ENCODE data around the gene C6orf89. TPM values are rescaled to one million over a fixed set of nuclear protein-coding genes. Genes with fewer than 3 reads are reported as not detected.

C6orf89 gene
- total and polyA plus RNA-seq, 2 of the 8 experiments (the other 6 are each of a cell fraction or from before 2014, with no cell fraction given): 4.6 to 12.3 TPM

DNA sequence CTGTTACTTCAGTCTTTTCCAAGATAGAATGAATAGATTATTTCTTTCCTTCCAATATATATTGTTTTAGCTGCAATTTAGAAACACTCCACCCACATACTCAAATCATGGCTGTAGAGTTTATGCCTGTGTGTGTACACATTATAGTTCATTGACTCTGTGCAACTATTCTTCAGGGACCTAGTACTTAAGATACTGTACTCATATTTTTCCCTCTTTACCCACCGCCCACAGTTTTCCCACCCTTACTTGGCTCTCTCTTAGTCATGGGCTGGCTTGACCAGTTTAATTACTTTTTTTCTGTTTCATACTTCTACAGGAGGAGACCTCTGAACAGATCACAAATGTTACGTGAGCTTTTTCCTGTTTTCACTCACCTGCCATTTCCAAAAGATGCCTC is 30.4 kb downstream of the C6orf89 start:
- no peak overlapping the region for H3K27ac ChIP-seq (ENCODE audit: low read depth, low read length)
- H3K4ac ChIP-seq (replicated peaks; ENCODE audit: insufficient read length, low read depth, low read length): no peak overlapping the region
- no peak overlapping the region for H2AK5ac ChIP-seq (ENCODE audit: low read depth, low read length)
- no peak overlapping the region for H2BK15ac ChIP-seq (ENCODE audit: low read length)
- H3K18ac ChIP-seq (ENCODE audit: extremely low read depth, low read length): no peak overlapping the region
- no peak overlapping the region for H3K4me2 ChIP-seq (ENCODE audit: insufficient read depth in 1 of 2, low read depth in 2 of 2, low read length in 2 of 2)
- H3K23ac ChIP-seq (ENCODE audit: insufficient read length): no peak overlapping the region
- no peaks in the 10 kb centered on the region for H3K79me2 ChIP-seq (ENCODE audit: control insufficient read depth in 1 of 2, insufficient read depth in 2 of 2, low read length in 2 of 2)
- H3K56ac ChIP-seq (replicated peaks; ENCODE audit: insufficient read length, low read depth, low read length): no peak overlapping the region
- no peak overlapping the region for H4K8ac ChIP-seq (ENCODE audit: extremely low read depth, insufficient read depth, low read length)
- FAIRE-seq: no peak
- no peaks in the 10 kb centered on the region for H3K27me3 ChIP-seq (replicated peaks in 1 of 4; ENCODE audit: control insufficient read depth in 3 of 4, extremely low read depth in 1 of 4, insufficient read depth in 3 of 4, low read length in 3 of 4)
- H3K36me3 ChIP-seq (ENCODE audit: control insufficient read depth in 2 of 4, insufficient read depth in 4 of 4, low read length in 3 of 4): no peaks in the 10 kb centered on the region
- no peak overlapping the region for H2AFZ ChIP-seq (ENCODE audit: low read length)
- H2BK12ac ChIP-seq (ENCODE audit: low read depth, low read length): no peak overlapping the region
- no peaks in the 10 kb centered on the region for H3K79me1 ChIP-seq (ENCODE audit: low read depth, low read length)
- H3K9ac ChIP-seq (replicated peaks in 1 of 4; ENCODE audit: extremely low read depth in 1 of 4, low read depth in 3 of 4, low read length in 3 of 4): no peak overlapping the region
- H4K20me1 ChIP-seq (replicated peaks in 1 of 2; ENCODE audit: control insufficient read depth in 1 of 2, insufficient read depth in 2 of 2, low read length in 2 of 2): no peaks in the 10 kb centered on the region
- no peak for DNase-seq (ENCODE audit: low read depth in 1 of 2, low spot score in 2 of 2)
- no peak overlapping the region for H2BK120ac ChIP-seq (replicated peaks; ENCODE audit: low read depth, low read length)
- no peaks in the 10 kb centered on the region; a peak in 1 of 7 replicates for H3K4me1 ChIP-seq (replicated peaks in 1 of 4; ENCODE audit: control insufficient read depth in 3 of 4, insufficient read depth in 4 of 4, low read length in 3 of 4)
- H3K4me3 ChIP-seq (ENCODE audit: extremely low read depth in 1 of 4, insufficient read depth in 2 of 4, low read depth in 3 of 4, low read length in 4 of 4): no peak overlapping the region
- POLR2A ChIA-PET (ENCODE audit: partially characterized antibody): no interaction called here
- CTCF ChIA-PET (ENCODE audit: partially characterized antibody): interaction anchor here (0.9 to 3.9 kb wide), 9 partner anchors 7 to 292 kb away, joined by 3 to 50 read pairs (median 11); no protein-coding TSS in a partner anchor
- no peaks in the 10 kb centered on the region for H3K9me3 ChIP-seq (ENCODE audit: insufficient read depth in 2 of 2, low read depth in 1 of 2, low read length in 1 of 2)
- no peak overlapping the region for H4K5ac ChIP-seq (ENCODE audit: insufficient read length, low read depth, low read length)
- H3K14ac ChIP-seq (ENCODE audit: insufficient read length): no peak overlapping the region
- no peak overlapping the region for H4K91ac ChIP-seq (replicated peaks; ENCODE audit: insufficient read length, low read length)
- no peak overlapping the region for H2BK5ac ChIP-seq (ENCODE audit: low read depth, low read length)
- no peaks in the 10 kb centered on the region for H3K23me2 ChIP-seq (ENCODE audit: low read depth, low read length)
- WGBS, 2 experiments (ENCODE audit: extremely low coverage in 1 of 2, insufficient coverage in 1 of 2, insufficient read length in 1 of 2, insufficient replicate concordance in 2 of 2, low coverage in 1 of 2, low lambda C conversion rate in 2 of 2, missing lambda C conversion rate in 1 of 2): 86% methylated on average over 2 of the region's 2 CpGs; no CpG with 5 or more reads in 1 of the 2 experiments
- H2BK20ac ChIP-seq (ENCODE audit: low read length): no peak overlapping the region
- TF ChIP-seq, protein P1, sequence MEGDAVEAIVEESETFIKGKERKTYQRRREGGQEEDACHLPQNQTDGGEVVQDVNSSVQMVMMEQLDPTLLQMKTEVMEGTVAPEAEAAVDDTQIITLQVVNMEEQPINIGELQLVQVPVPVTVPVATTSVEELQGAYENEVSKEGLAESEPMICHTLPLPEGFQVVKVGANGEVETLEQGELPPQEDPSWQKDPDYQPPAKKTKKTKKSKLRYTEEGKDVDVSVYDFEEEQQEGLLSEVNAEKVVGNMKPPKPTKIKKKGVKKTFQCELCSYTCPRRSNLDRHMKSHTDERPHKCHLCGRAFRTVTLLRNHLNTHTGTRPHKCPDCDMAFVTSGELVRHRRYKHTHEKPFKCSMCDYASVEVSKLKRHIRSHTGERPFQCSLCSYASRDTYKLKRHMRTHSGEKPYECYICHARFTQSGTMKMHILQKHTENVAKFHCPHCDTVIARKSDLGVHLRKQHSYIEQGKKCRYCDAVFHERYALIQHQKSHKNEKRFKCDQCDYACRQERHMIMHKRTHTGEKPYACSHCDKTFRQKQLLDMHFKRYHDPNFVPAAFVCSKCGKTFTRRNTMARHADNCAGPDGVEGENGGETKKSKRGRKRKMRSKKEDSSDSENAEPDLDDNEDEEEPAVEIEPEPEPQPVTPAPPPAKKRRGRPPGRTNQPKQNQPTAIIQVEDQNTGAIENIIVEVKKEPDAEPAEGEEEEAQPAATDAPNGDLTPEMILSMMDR (IDR thresholded peaks at IDR 0.05; ENCODE audit: control extremely low read depth in 1 of 3, insufficient read depth in 1 of 3, low read depth in 1 of 3, low read length in 3 of 3): no peak
- TF ChIP-seq TAF7 (optimal IDR thresholded peaks at IDR 0.05; ENCODE audit: borderline replicate concordance, low read depth, low read length): no peak
- no peak for TF ChIP-seq MAFK (IDR thresholded peaks at IDR 0.05; ENCODE audit: low read depth, low read length)
- TF ChIP-seq RBBP5 (IDR thresholded peaks at IDR 0.05; ENCODE audit: borderline replicate concordance, low read depth, low read length): no peak
- TF ChIP-seq KDM1A (IDR thresholded peaks at IDR 0.05; ENCODE audit: borderline replicate concordance, low read length): no peak
